Stimulated activated naive CD8-positive, alpha-beta T cell treated with anti-CD3 and anti-CD28 coated beads, Interleukin-15, amount 100 ng/mL, for 72 hours (primary cell): Measurements from ENCODE around the gene KIF1B.
A peak's percentile ranks its signal among the peaks of the same experiment; 100 is the strongest.
"Not testable (repeated sequence)": the region's sequence is repeated elsewhere in the genome, so short reads cannot be mapped to it uniquely, and the experiment has no call there.

ENCODE experiments used
- ATAC-seq: fragments of 150-1000 bp; cut with Tn5 transposase; 2 replicates; pipeline ENCODE4 v1.10.0; 2021; ENCODE audit warnings: mild to moderate bottlenecking, moderate library complexity
- DNase-seq, 2 donors: peaks; one replicate each; pipeline ENCODE4 v3.0.0; 2021 to 2022
- H3K27ac Mint-ChIP-seq, 2 donors: one replicate each; pipeline ENCODE4 v1.8.0; 2022; ENCODE audit warnings: mild to moderate bottlenecking in 2 of 2, mixed read lengths in 2 of 2, moderate library complexity in 2 of 2
- H3K27me3 Mint-ChIP-seq: one replicate; pipeline ENCODE4 v1.8.0; 2022; ENCODE audit warnings: mixed read lengths
- H3K4me1 Mint-ChIP-seq: one replicate; pipeline ENCODE4 v1.8.0; 2022; ENCODE audit warnings: mild to moderate bottlenecking, mixed read lengths
- H3K4me3 Mint-ChIP-seq, 2 donors: one replicate each; pipeline ENCODE4 v1.8.0; 2022; ENCODE audit warnings: mild to moderate bottlenecking in 2 of 2, mixed read lengths in 2 of 2, moderate library complexity in 1 of 2
- H3K9me3 Mint-ChIP-seq, 2 donors: one replicate each; pipeline ENCODE4 v1.8.0; 2022; ENCODE audit warnings: mixed read lengths in 2 of 2

The KIF1B gene

GRCh38 chr1:10181154-10181553 is 29.2 kb upstream of the KIF1B start:
- H3K9me3 Mint-ChIP-seq: peaks cover 0 to under 1% of the 10 kb centered on the region in 2 donors
- H3K27ac Mint-ChIP-seq: no peak overlapping the region
- no peaks in the 10 kb centered on the region for H3K4me1 Mint-ChIP-seq
- no peak overlapping the region for H3K4me3 Mint-ChIP-seq
- no peak for DNase-seq
- no peaks in the 10 kb centered on the region for H3K27me3 Mint-ChIP-seq
- ATAC-seq: no peak

GRCh38 chr1:10185759-10186158 is 24.6 kb upstream of the KIF1B start:
- ATAC-seq: no peak
- no peak for DNase-seq
- H3K9me3 Mint-ChIP-seq: no peaks in the 10 kb centered on the region
- no peak overlapping the region for H3K27ac Mint-ChIP-seq
- peaks cover 4% of the 10 kb centered on the region for H3K4me1 Mint-ChIP-seq
- H3K27me3 Mint-ChIP-seq: no peaks in the 10 kb centered on the region
- H3K4me3 Mint-ChIP-seq: no peak overlapping the region

GRCh38 chr1:10186331-10187025 is 23.9 kb upstream of the KIF1B start:
- H3K27ac Mint-ChIP-seq: no peak overlapping the region
- H3K4me1 Mint-ChIP-seq: peaks cover 4% of the 10 kb centered on the region
- H3K4me3 Mint-ChIP-seq: no peak overlapping the region
- ATAC-seq: peak; percentile 73
- H3K9me3 Mint-ChIP-seq: no peaks in the 10 kb centered on the region
- DNase-seq: peak in 1 of 2 donors; percentile 23
- no peaks in the 10 kb centered on the region for H3K27me3 Mint-ChIP-seq

GRCh38 chr1:10187026-10187334 is 23.4 kb upstream of the KIF1B start:
- ATAC-seq: peak; percentile 68
- H3K4me1 Mint-ChIP-seq: peaks cover 4% of the 10 kb centered on the region
- no peaks in the 10 kb centered on the region for H3K9me3 Mint-ChIP-seq
- DNase-seq: no peak
- H3K4me3 Mint-ChIP-seq: no peak overlapping the region
- H3K27ac Mint-ChIP-seq: peak overlapping the region in 1 of 2 donors; percentile 77
- H3K27me3 Mint-ChIP-seq: no peaks in the 10 kb centered on the region

GRCh38 chr1:10188133-10188650 is 22.2 kb upstream of the KIF1B start:
- no peak overlapping the region for H3K27ac Mint-ChIP-seq
- no peaks in the 10 kb centered on the region for H3K9me3 Mint-ChIP-seq
- ATAC-seq: peak; percentile 43

GRCh38 chr1:10189659-10190058 is 20.7 kb upstream of the KIF1B start:
- Mint-ChIP-seq H3K4me1 (peaks cover 4% of the 10 kb centered on the region), H3K27ac (no peak overlapping the region), H3K4me3 (no peak overlapping the region), H3K27me3 (no peaks in the 10 kb centered on the region), H3K9me3 (no peaks in the 10 kb centered on the region)
- peak; percentile 46 for ATAC-seq
- no peak for DNase-seq

More at GRCh38 chr1:10188133-10188650, 22.2 kb upstream of the KIF1B start:
- peaks cover 4% of the 10 kb centered on the region for H3K4me1 Mint-ChIP-seq
- no peaks in the 10 kb centered on the region for H3K27me3 Mint-ChIP-seq
- DNase-seq: no peak
- no peak overlapping the region for H3K4me3 Mint-ChIP-seq

- peaks cover 4% of the 10 kb centered on the region for H3K4me1 Mint-ChIP-seq
- no peak overlapping the region for H3K4me3 Mint-ChIP-seq
- DNase-seq (no peak), ATAC-seq (no peak)
- H3K9me3 Mint-ChIP-seq: no peaks in the 10 kb centered on the region
- no peak overlapping the region for H3K27ac Mint-ChIP-seq
- no peaks in the 10 kb centered on the region for H3K27me3 Mint-ChIP-seq
Measured at GRCh38 chr1:10192263-10192662, 18.1 kb upstream of the KIF1B start.

GRCh38 chr1:10193288-10193687 is 17.1 kb upstream of the KIF1B start:
- Mint-ChIP-seq H3K27ac (no peak overlapping the region), H3K4me1 (peaks cover 8% of the 10 kb centered on the region), H3K4me3 (no peak overlapping the region), H3K27me3 (no peaks in the 10 kb centered on the region), H3K9me3 (no peaks in the 10 kb centered on the region)
- no peak for ATAC-seq
- no peak for DNase-seq

- peaks cover 5% of the 10 kb centered on the region for H3K4me1 Mint-ChIP-seq
- H3K27ac Mint-ChIP-seq: no peak overlapping the region
- no peaks in the 10 kb centered on the region for H3K9me3 Mint-ChIP-seq
- no peaks in the 10 kb centered on the region for H3K27me3 Mint-ChIP-seq
- DNase-seq (no peak), ATAC-seq (no peak)
- H3K4me3 Mint-ChIP-seq: no peak overlapping the region
Measured at GRCh38 chr1:10195570-10195969, 14.8 kb upstream of the KIF1B start.

- Mint-ChIP-seq H3K27ac (no peak overlapping the region), H3K4me3 (no peak overlapping the region), H3K4me1 (peaks cover 5% of the 10 kb centered on the region), H3K9me3 (no peaks in the 10 kb centered on the region), H3K27me3 (peaks cover 6% of the 10 kb centered on the region)
- no peak for DNase-seq
- no peak for ATAC-seq
Measured at GRCh38 chr1:10196976-10197375, 13.4 kb upstream of the KIF1B start.

- Mint-ChIP-seq H3K9me3 (no peaks in the 10 kb centered on the region), H3K4me3 (no peak overlapping the region), H3K27ac (no peak overlapping the region), H3K4me1 (peaks cover 5% of the 10 kb centered on the region), H3K27me3 (peaks cover 7% of the 10 kb centered on the region)
- no peak for ATAC-seq
- no peak for DNase-seq
Measured at GRCh38 chr1:10200620-10201019, 9.8 kb upstream of the KIF1B start.

GRCh38 chr1:10204003-10204642 is 6.2 kb upstream of the KIF1B start:
- Mint-ChIP-seq H3K4me3 (no peak overlapping the region), H3K4me1 (no peaks in the 10 kb centered on the region), H3K27ac (no peak overlapping the region), H3K9me3 (no peaks in the 10 kb centered on the region), H3K27me3 (peaks cover 12% of the 10 kb centered on the region)
- no peak for ATAC-seq
- DNase-seq: no peak

GRCh38 chr1:10205206-10205605 is 5.2 kb upstream of the KIF1B start:
- H3K27ac Mint-ChIP-seq, H3K9me3 Mint-ChIP-seq, H3K4me1 Mint-ChIP-seq, ATAC-seq, DNase-seq, H3K4me3 Mint-ChIP-seq: not testable (repeated sequence)
- peaks cover 12% of the 10 kb centered on the region for H3K27me3 Mint-ChIP-seq

GRCh38 chr1:10207810-10208209 is 2.6 kb upstream of the KIF1B start:
- Mint-ChIP-seq H3K4me1 (peaks cover 24% of the 10 kb centered on the region), H3K9me3 (no peaks in the 10 kb centered on the region), H3K27ac (no peak overlapping the region), H3K4me3 (no peak overlapping the region), H3K27me3 (peaks cover 6% of the 10 kb centered on the region)
- DNase-seq: no peak
- ATAC-seq: no peak

GRCh38 chr1:10208537-10208936 is 1.8 kb upstream of the KIF1B start:
- no peaks in the 10 kb centered on the region for H3K9me3 Mint-ChIP-seq
- H3K27ac Mint-ChIP-seq: no peak overlapping the region
- ATAC-seq (no peak), DNase-seq (no peak)
- H3K4me1 Mint-ChIP-seq: peaks cover 26% of the 10 kb centered on the region
- H3K4me3 Mint-ChIP-seq: no peak overlapping the region
- peaks cover 6% of the 10 kb centered on the region for H3K27me3 Mint-ChIP-seq

GRCh38 chr1:10209590-10209904 is 823 bp upstream of the KIF1B start:
- Mint-ChIP-seq H3K9me3 (no peaks in the 10 kb centered on the region), H3K4me1 (peaks cover 29% of the 10 kb centered on the region), H3K27me3 (peaks cover 6% of the 10 kb centered on the region), H3K4me3 (peak overlapping the region; percentile 91 to 98), H3K27ac (peak overlapping the region in 1 of 2 donors; percentile 96)
- no peak for DNase-seq
- peak; percentile 1 for ATAC-seq
